22Rv1 (cell line): ENCODE results near the gene DCXR.

Experiments used
- CTCF ChIP-seq: fragments of 450-650 bp; IDR thresholded peaks from 2 replicates; pipeline ENCODE4 v1.5.1; 2017; ENCODE audit warnings: mild to moderate bottlenecking
- ZFX ChIP-seq: fragments of 450-650 bp; IDR thresholded peaks from 2 replicates; pipeline ENCODE4 v1.6.1; 2017; ENCODE audit warnings: antibody characterized with exemption, borderline replicate concordance

GRCh38 chr17:82033359-82034085, 4.0 kb downstream of the DCXR start:
- TF ChIP-seq CTCF (no peak), ZFX (no peak)
